HEK293 (cell line): ENCODE data around the gene RBMS1.

Experiments used
- CTCF ChIA-PET: fragments of 350-600 bp; formaldehyde crosslinking; extraction: SDS; loops from one replicate; lab custom pipeline; 2021; ENCODE audit warnings: antibody characterized with exemption; lab: Yijun Ruan, JAX
- POLR2A ChIA-PET: fragments of 300-600 bp; formaldehyde crosslinking; extraction: SDS; loops from one replicate; lab custom pipeline; 2020; ENCODE audit warnings: antibody characterized with exemption, inconsistent platforms; lab: Yijun Ruan, JAX
- H3K27ac ChIP-seq: fragments of 200-500 bp; sonication (Bioruptor generic); 2 replicates; pipeline ENCODE4 v1.5.1; 2014; ENCODE audit warnings: low read depth, low read length, control low read depth, inconsistent platforms; ENCODE audit errors: extremely low read depth
- H3K36me3 ChIP-seq, 2 experiments: fragments of 200-500 bp in 1 of 2; sonication (Bioruptor generic) in 1 of 2; 1 replicate in 1 of 2; 2 replicates in 1 of 2; pipeline ENCODE4 v1.5.1; 2014 to 2017; ENCODE audit warnings: inconsistent platforms in 2 of 2, low read length in 2 of 2; ENCODE audit not compliant: control insufficient read depth in 2 of 2, insufficient read depth in 1 of 2
- H3K4me1 ChIP-seq: fragments of 200-500 bp; sonication (Bioruptor generic); 2 replicates; pipeline ENCODE4 v1.5.1; 2014; ENCODE audit warnings: mild to moderate bottlenecking, low read length, inconsistent platforms; ENCODE audit not compliant: control insufficient read depth, insufficient read depth
- H3K4me3 ChIP-seq: 2 replicates; pipeline ENCODE4 v1.5.1; 2011; ENCODE audit warnings: low read depth, mild to moderate bottlenecking, control low read depth, low read length, moderate library complexity
- H3K9me3 ChIP-seq: fragments of 200-500 bp; sonication (Bioruptor generic); 2 replicates; pipeline ENCODE4 v1.5.1; 2014; ENCODE audit warnings: low read depth, low read length, inconsistent platforms; ENCODE audit not compliant: control insufficient read depth, insufficient read depth
- BCL11B ChIP-seq: fragments of 450-650 bp; formaldehyde crosslinking; IDR thresholded peaks from 2 replicates; pipeline ENCODE4 v1.5.1; 2016; ENCODE audit warnings: low read depth, missing biosample characterization, missing genetic modification characterization
- CTCF ChIP-seq: fragments of 450-650 bp; formaldehyde crosslinking; IDR thresholded peaks from 2 replicates; pipeline ENCODE4 v1.5.1; 2016; ENCODE audit warnings: missing biosample characterization, missing genetic modification characterization
- KLF10 ChIP-seq: fragments of 450-650 bp; IDR thresholded peaks from 2 replicates; pipeline ENCODE4 v1.5.1; 2018; ENCODE audit warnings: missing biosample characterization, mild to moderate bottlenecking, missing genetic modification characterization
- KLF8 ChIP-seq: fragments of 450-650 bp; formaldehyde crosslinking; IDR thresholded peaks from 2 replicates; pipeline ENCODE4 v1.5.1; 2016; ENCODE audit warnings: missing biosample characterization, missing genetic modification characterization
- MYNN ChIP-seq: fragments of 450-650 bp; formaldehyde crosslinking; IDR thresholded peaks from 2 replicates; pipeline ENCODE4 v1.5.1; 2016; ENCODE audit warnings: missing biosample characterization, missing genetic modification characterization, borderline replicate concordance
- YY2 ChIP-seq: fragments of 450-650 bp; formaldehyde crosslinking; IDR thresholded peaks from 2 replicates; pipeline ENCODE4 v1.5.1; 2016; ENCODE audit warnings: missing biosample characterization, missing genetic modification characterization
- ZFP3 ChIP-seq: fragments of 450-650 bp; formaldehyde crosslinking; IDR thresholded peaks from 2 replicates; pipeline ENCODE4 v1.5.1; 2016; ENCODE audit warnings: low read depth, missing biosample characterization, missing genetic modification characterization
- ZNF121 ChIP-seq: fragments of 450-650 bp; formaldehyde crosslinking; IDR thresholded peaks from 2 replicates; pipeline ENCODE4 v1.5.1; 2016; ENCODE audit warnings: missing biosample characterization, missing genetic modification characterization
- ZNF18 ChIP-seq: fragments of 450-650 bp; formaldehyde crosslinking; IDR thresholded peaks from 2 replicates; pipeline ENCODE4 v1.5.1; 2016; ENCODE audit warnings: missing biosample characterization, missing genetic modification characterization
- ZNF19 ChIP-seq: fragments of 450-650 bp; formaldehyde crosslinking; IDR thresholded peaks from 2 replicates; pipeline ENCODE4; 2016; ENCODE audit warnings: missing biosample characterization, missing genetic modification characterization, low read depth
- ZNF280D ChIP-seq: fragments of 450-650 bp; formaldehyde crosslinking; IDR thresholded peaks from 2 replicates; pipeline ENCODE4 v1.5.1; 2016; ENCODE audit warnings: missing biosample characterization, missing genetic modification characterization
- ZNF311 ChIP-seq: fragments of 450-650 bp; formaldehyde crosslinking; IDR thresholded peaks from 2 replicates; pipeline ENCODE4 v1.5.1; 2017; ENCODE audit warnings: missing biosample characterization, missing genetic modification characterization, borderline replicate concordance
- ZNF335 ChIP-seq: fragments of 450-650 bp; formaldehyde crosslinking; conservative IDR thresholded peaks from 2 replicates; pipeline ENCODE4 v1.5.1; 2016; ENCODE audit warnings: missing biosample characterization, missing genetic modification characterization
- ZNF549 ChIP-seq: fragments of 450-650 bp; IDR thresholded peaks from 2 replicates; pipeline ENCODE4 v1.5.1; 2018; ENCODE audit warnings: missing biosample characterization, missing genetic modification characterization, mild to moderate bottlenecking, inconsistent platforms, moderate library complexity
- ZNF600 ChIP-seq: fragments of 450-650 bp; formaldehyde crosslinking; IDR thresholded peaks from 2 replicates; pipeline ENCODE4 v1.5.1; 2016; ENCODE audit warnings: missing biosample characterization, missing genetic modification characterization
- ZNF624 ChIP-seq: fragments of 450-650 bp; formaldehyde crosslinking; IDR thresholded peaks from 2 replicates; pipeline ENCODE4 v1.5.1; 2017; ENCODE audit warnings: missing biosample characterization, missing genetic modification characterization
- ZSCAN18 ChIP-seq: fragments of 450-650 bp; formaldehyde crosslinking; IDR thresholded peaks from 2 replicates; pipeline ENCODE4 v1.5.1; 2016; ENCODE audit warnings: missing biosample characterization, missing genetic modification characterization
- ZSCAN4 ChIP-seq: fragments of 450-650 bp; formaldehyde crosslinking; IDR thresholded peaks from 2 replicates; pipeline ENCODE4 v1.5.1; 2017; ENCODE audit warnings: missing biosample characterization, missing genetic modification characterization

RBMS1 gene

GRCh38 chr2:160538115-160538514 is 44.5 kb upstream of the RBMS1 start (continued):
- TF ChIP-seq ZSCAN18 (tag by site-specific recombination) (no peak), ZSCAN4 (no peak), ZNF311 (no peak), KLF10 (no peak), ZNF19 (no peak), ZNF121 (no peak), KLF8 (tag by site-specific recombination) (no peak)

- Histone ChIP-seq H3K9me3 (no peaks in the 10 kb centered on the region), H3K4me1 (peaks cover 3% of the 10 kb centered on the region; the same call in 1 of the 2 replicates), H3K4me3 (no peak overlapping the region), H3K36me3 (no peaks in the 10 kb centered on the region), H3K27ac (no peak overlapping the region)
- ChIA-PET POLR2A (no interaction called here), CTCF (interaction anchor here (0.6 to 1.2 kb wide), 3 partner anchors 123 to 1744 kb away, joined by 3 to 4 read pairs (median 3); no protein-coding TSS in a partner anchor)
- TF ChIP-seq ZNF18 (tag by site-specific recombination) (no peak), YY2 (no peak), ZFP3 (tag by site-specific recombination) (no peak), ZNF600 (no peak), ZNF549 (tag by site-specific recombination) (no peak), ZNF624 (tag by site-specific recombination) (no peak), MYNN (tag by site-specific recombination) (no peak), ZNF335 (tag by site-specific recombination) (no peak), ZNF311 (no peak), BCL11B (tag by site-specific recombination) (no peak), ZNF280D (tag by site-specific recombination) (no peak), CTCF (tag by site-specific recombination) (no peak)
These were observed 41.4 kb upstream of the RBMS1 start for GRCh38 chr2:160534996-160535395.
